IMR-90 (cell line): ENCODE measurements around the gene LRRTM4. TPM values are rescaled to one million over a fixed set of nuclear protein-coding genes. Genes with fewer than 3 reads are reported as not detected.

Experiments
- ATAC-seq: fragments of 200-7000 bp; cut with Tn5 transposase; 2 replicates; pipeline ENCODE4 v1.9.1; 2020; ENCODE audit warnings: low read depth, mild to moderate bottlenecking, moderate library complexity
- BruUV-seq: library from RNA; stranded (reverse); fragments of 400-500 nt; replicated peaks from 2 replicates; lab custom pipeline; 2021; lab: Mats Ljungman, UMichigan
- CTCF ChIA-PET: fragments of 300-600 bp; formaldehyde crosslinking; extraction: SDS; loops from one replicate; lab custom pipeline; 2021; ENCODE audit warnings: antibody characterized with exemption; lab: Yijun Ruan, JAX
- POLR2A ChIA-PET: fragments of 300-600 bp; sonication (Branson Sonifier 250); formaldehyde crosslinking; loops from one replicate; lab custom pipeline; 2022; ENCODE audit warnings: antibody characterized with exemption; ENCODE audit not compliant: unreplicated experiment; lab: Charles Lee
- DNase-seq: peaks from one replicate; pipeline ENCODE4 v3.0.0; 2013
- H2AFZ ChIP-seq: replicated peaks from 2 replicates; pipeline ENCODE3; 2013; ENCODE audit warnings: low read length, mild to moderate bottlenecking; ENCODE audit not compliant: poor library complexity
- H2AK5ac ChIP-seq: 2 replicates; pipeline ENCODE4 v1.6.1; 2013; ENCODE audit warnings: low read depth, low read length, inconsistent platforms
- H2AK9ac ChIP-seq: replicated peaks from 2 replicates; pipeline ENCODE3; 2013; ENCODE audit warnings: mild to moderate bottlenecking, low read depth, low read length, moderate library complexity; ENCODE audit not compliant: poor library complexity
- H2BK120ac ChIP-seq: 2 replicates; pipeline ENCODE4 v1.6.1; 2013; ENCODE audit warnings: low read depth, low read length, inconsistent platforms
- H2BK15ac ChIP-seq: 3 replicates; pipeline ENCODE4 v1.6.1; 2013; ENCODE audit warnings: low read depth, low read length, inconsistent platforms
- H2BK20ac ChIP-seq: 2 replicates; pipeline ENCODE4 v1.6.1; 2013; ENCODE audit warnings: low read depth, mild to moderate bottlenecking, inconsistent platforms, low read length, moderate library complexity
- H2BK5ac ChIP-seq: 2 replicates; pipeline ENCODE4 v1.6.1; 2013; ENCODE audit warnings: mild to moderate bottlenecking, low read depth, low read length, inconsistent platforms; ENCODE audit not compliant: poor library complexity, severe bottlenecking
- H3K14ac ChIP-seq: replicated peaks from 2 replicates; pipeline ENCODE4 v1.6.1; 2013; ENCODE audit warnings: low read depth, low read length, inconsistent platforms
- H3K18ac ChIP-seq: 2 replicates; pipeline ENCODE4 v1.6.1; 2013; ENCODE audit warnings: low read depth, low read length, control low read depth
- H3K23ac ChIP-seq: 2 replicates; pipeline ENCODE4 v1.6.1; 2013; ENCODE audit warnings: low read depth, low read length, inconsistent platforms
- H3K27ac ChIP-seq: 2 replicates; pipeline ENCODE4 v1.5.1; 2013; ENCODE audit warnings: mild to moderate bottlenecking, control low read depth, low read length; ENCODE audit not compliant: insufficient read depth
- H3K27me3 ChIP-seq: 2 replicates; pipeline ENCODE4 v1.6.1; 2013; ENCODE audit warnings: low read length; ENCODE audit not compliant: control insufficient read depth, insufficient read depth
- H3K36me3 ChIP-seq: 2 replicates; pipeline ENCODE4 v1.6.1; 2013; ENCODE audit warnings: low read length, mixed read lengths; ENCODE audit not compliant: control insufficient read depth, insufficient read depth
- H3K4ac ChIP-seq: 2 replicates; pipeline ENCODE4 v1.6.1; 2013; ENCODE audit warnings: low read depth, low read length, inconsistent platforms
- H3K4me1 ChIP-seq: 2 replicates; pipeline ENCODE4 v1.6.1; 2013; ENCODE audit warnings: low read length, mixed read lengths; ENCODE audit not compliant: control insufficient read depth, insufficient read depth
- H3K4me2 ChIP-seq: 2 replicates; pipeline ENCODE4 v1.6.1; 2013; ENCODE audit warnings: low read depth, mild to moderate bottlenecking, control low read depth, low read length, moderate library complexity
- H3K4me3 ChIP-seq: 2 replicates; pipeline ENCODE4 v1.5.1; 2013; ENCODE audit warnings: low read depth, mild to moderate bottlenecking, control low read depth, low read length, moderate library complexity; ENCODE audit not compliant: insufficient read depth
- H3K56ac ChIP-seq: 2 replicates; pipeline ENCODE4 v1.6.1; 2013; ENCODE audit warnings: low read length, inconsistent platforms; ENCODE audit not compliant: insufficient read depth; ENCODE audit errors: extremely low read depth
- H3K79me1 ChIP-seq, 2 experiments: 2 replicates each; pipeline ENCODE4 v1.6.1; 2013; ENCODE audit warnings: low read length in 2 of 2, inconsistent platforms in 1 of 2, low read depth in 1 of 2
- H3K9ac ChIP-seq: 2 replicates; pipeline ENCODE4 v1.6.1; 2013; ENCODE audit warnings: low read depth, low read length, control low read depth
- H3K9me1 ChIP-seq: 2 replicates; pipeline ENCODE4 v1.6.1; 2013; ENCODE audit warnings: low read length, inconsistent platforms; ENCODE audit not compliant: insufficient read depth
- H3K9me3 ChIP-seq: 2 replicates; pipeline ENCODE4 v1.6.1; 2013; ENCODE audit warnings: low read length; ENCODE audit not compliant: control insufficient read depth, insufficient read depth
- H4K20me1 ChIP-seq: 2 replicates; pipeline ENCODE4 v1.6.1; 2013; ENCODE audit warnings: low read length, inconsistent platforms; ENCODE audit not compliant: insufficient read depth
- H4K5ac ChIP-seq: 2 replicates; pipeline ENCODE4 v1.6.1; 2013; ENCODE audit warnings: mild to moderate bottlenecking, low read depth, low read length, control low read depth
- H4K8ac ChIP-seq, 2 experiments: 2 replicates each; pipeline ENCODE4 v1.6.1; 2013; ENCODE audit warnings: low read depth in 2 of 2, low read length in 2 of 2, control low read depth in 1 of 2, inconsistent platforms in 1 of 2
- H4K91ac ChIP-seq: 2 replicates; pipeline ENCODE4 v1.6.1; 2013; ENCODE audit warnings: low read depth, low read length, inconsistent platforms; ENCODE audit not compliant: insufficient read depth
- CEBPB ChIP-seq: IDR thresholded peaks from 2 replicates; pipeline ENCODE4 v1.6.1; 2012; ENCODE audit warnings: low read depth, low read length, improper control_type of control experiment
- CHD1 ChIP-seq: IDR thresholded peaks from 2 replicates; pipeline ENCODE4 v1.6.1; 2012; ENCODE audit warnings: low read depth, low read length, improper control_type of control experiment
- CTCF ChIP-seq: conservative IDR thresholded peaks from 2 replicates; pipeline ENCODE4 v1.5.1; 2012; ENCODE audit warnings: mild to moderate bottlenecking, low read depth, low read length, improper control_type of control experiment
- FOS ChIP-seq: fragments of 150-350 bp; IDR thresholded peaks from 2 replicates; pipeline ENCODE4 v1.6.1; 2016; ENCODE audit warnings: low read depth, low read length
- MAFK ChIP-seq: IDR thresholded peaks from 2 replicates; pipeline ENCODE4 v1.6.1; 2012; ENCODE audit warnings: low read depth, low read length, improper control_type of control experiment
- MXI1 ChIP-seq: IDR thresholded peaks from 2 replicates; pipeline ENCODE4 v1.6.1; 2012; ENCODE audit warnings: low read depth, mild to moderate bottlenecking, low read length, moderate library complexity, borderline replicate concordance
- RAD21 ChIP-seq: IDR thresholded peaks from 2 replicates; pipeline ENCODE4 v1.6.1; 2012; ENCODE audit warnings: low read length, improper control_type of control experiment
- RCOR1 ChIP-seq: IDR thresholded peaks from 2 replicates; pipeline ENCODE4 v1.6.1; 2012; ENCODE audit warnings: mild to moderate bottlenecking, low read length, improper control_type of control experiment; ENCODE audit not compliant: insufficient replicate concordance
- SMC3 ChIP-seq: fragments of 150-350 bp; IDR thresholded peaks from 2 replicates; pipeline ENCODE4 v1.6.1; 2016; ENCODE audit warnings: low read depth, mild to moderate bottlenecking, antibody characterized with exemption, low read length, moderate library complexity
- USF2 ChIP-seq: fragments of 150-350 bp; IDR thresholded peaks from 2 replicates; pipeline ENCODE4 v1.6.1; 2017; ENCODE audit warnings: mild to moderate bottlenecking, antibody characterized with exemption, low read length, low read depth
- WGBS, 2 experiments: methylation state at CpG; one replicate each; pipeline versions ENCODE4 v1.1.5 to v1.1.7; 2013; ENCODE audit warnings: missing lambda C conversion rate in 2 of 2; ENCODE audit not compliant: insufficient read length in 1 of 2; ENCODE audit errors: extremely low coverage in 2 of 2; 5-methylcytosine and 5-hydroxymethylcytosine counted together
- dilution Hi-C: fragments of 300-500 bp; cut with HindIII; formaldehyde crosslinking; loops from one replicate; pipeline ENCODE4 v1.14.3; 2018; ENCODE audit warnings: low sequenced_read_pairs; ENCODE audit not compliant: unreplicated experiment
- in situ Hi-C: fragments of 300-500 bp; cut with MboI; formaldehyde crosslinking; loops from 3 replicates; pipeline ENCODE4 v1.14.3; 2019; ENCODE audit warnings: low sequenced_read_pairs, inconsistent platforms, mixed read lengths
- intact Hi-C: fragments of 100-400 bp; cut with micrococcal nuclease; formaldehyde crosslinking; loops from 2 replicates; pipeline ENCODE4 v1.10.0; 2022
- polyA plus RNA-seq, 3 experiments: library from polyadenylated mRNA; depleted of rRNA; stranded (reverse); fragments of >200 nt; gene quantifications; 2 replicates each; pipeline ENCODE4 v1.2.3, GENCODE V29; 2012; ENCODE audit warnings: low replicate concordance in 1 of 3
- total RNA-seq: library from RNA; depleted of rRNA; stranded (reverse); fragments of >200 nt; gene quantifications from 2 replicates; pipeline ENCODE4 v1.2.3, GENCODE V29; 2012

Gene LRRTM4
- total and polyA plus RNA-seq, 2 of the 4 experiments (the other 2 are of a cell fraction): not detected

GRCh38 chr2:77190721-77191346 lies 331.3 kb downstream of the LRRTM4 start:
- intact Hi-C loops (no loop called here), in situ Hi-C loops (no loop called here), dilution Hi-C loops (no loop called here)
- Histone ChIP-seq H3K4me2 (no peak overlapping the region), H3K36me3 (no peaks in the 10 kb centered on the region), H3K14ac (no peak overlapping the region), H2AFZ (no peak overlapping the region), H2BK20ac (no peak overlapping the region), H4K20me1 (no peaks in the 10 kb centered on the region), H4K5ac (no peak overlapping the region), H3K4me1 (no peaks in the 10 kb centered on the region), H3K9me1 (no peaks in the 10 kb centered on the region), H3K18ac (no peak overlapping the region), H2BK15ac (no peak overlapping the region), H2AK5ac (no peak overlapping the region), H2BK120ac (no peak overlapping the region), H3K79me1 (no peaks in the 10 kb centered on the region), H3K4ac (no peak overlapping the region), H3K56ac (no peak overlapping the region), H2BK5ac (no peak overlapping the region), H3K23ac (no peak overlapping the region), H2AK9ac (no peak overlapping the region), H3K9me3 (peaks cover 3% of the 10 kb centered on the region; the same call in 1 of the 2 replicates), H3K4me3 (no peak overlapping the region), H3K9ac (no peak overlapping the region), H3K27ac (no peak overlapping the region), H3K27me3 (no peaks in the 10 kb centered on the region), H4K91ac (no peak overlapping the region), H4K8ac (no peak overlapping the region)
- DNase-seq (no peak), ATAC-seq (no peak)
- WGBS, 2 experiments: no CpG with 5 or more reads among the region's 2 CpGs
- TF ChIP-seq CEBPB (no peak), CTCF (no peak), MXI1 (no peak), SMC3 (no peak), FOS (no peak), CHD1 (no peak), USF2 (no peak), MAFK (no peak), RCOR1 (no peak), RAD21 (no peak)
- no TSS peak for BruUV-seq
- ChIA-PET POLR2A (no interaction called here), CTCF (no interaction called here)
